ENCODE results near the gene ZNF446. TPM values are rescaled to one million over a fixed set of nuclear protein-coding genes. Genes with fewer than 3 reads are reported as not detected.
"Not testable (repeated sequence)": the region's sequence is repeated elsewhere in the genome, so short reads cannot be mapped to it uniquely, and the experiment has no call there.

Gene ZNF446
- total RNA-seq, 1 donor from 2014 or later = 9.9 TPM

GRCh38 chr19:58439576-58440554, 36.3 kb upstream of the ZNF446 start, which contains the start of gene ZNF132:
Gene ZNF132, minus strand, starts transcription at chr19:58440153. Its CDS starts 332 bp downstream, at chr19:58439821.
- no peak for TF ChIP-seq CTCF (IDR thresholded peaks at IDR 0.05; ENCODE audit: unreplicated experiment)
- Mint-ChIP-seq H3K4me1 (ENCODE audit: unreplicated experiment) (no peaks in the 10 kb centered on the region), H3K4me3 (ENCODE audit: unreplicated experiment) (peak within 1 kb of the TSS; percentile 76), H3K36me3 (ENCODE audit: low read depth, unreplicated experiment) (peaks cover 32% of the 10 kb centered on the region), H3K9me3 (ENCODE audit: unreplicated experiment) (peaks cover 15% of the 10 kb centered on the region), H3K27me3 (ENCODE audit: unreplicated experiment) (peaks cover 14% of the 10 kb centered on the region), H3K27ac (ENCODE audit: unreplicated experiment) (no peak within 1 kb of the TSS)
- peak; percentile 42 for DNase-seq (ENCODE audit: low spot score)

DNA sequence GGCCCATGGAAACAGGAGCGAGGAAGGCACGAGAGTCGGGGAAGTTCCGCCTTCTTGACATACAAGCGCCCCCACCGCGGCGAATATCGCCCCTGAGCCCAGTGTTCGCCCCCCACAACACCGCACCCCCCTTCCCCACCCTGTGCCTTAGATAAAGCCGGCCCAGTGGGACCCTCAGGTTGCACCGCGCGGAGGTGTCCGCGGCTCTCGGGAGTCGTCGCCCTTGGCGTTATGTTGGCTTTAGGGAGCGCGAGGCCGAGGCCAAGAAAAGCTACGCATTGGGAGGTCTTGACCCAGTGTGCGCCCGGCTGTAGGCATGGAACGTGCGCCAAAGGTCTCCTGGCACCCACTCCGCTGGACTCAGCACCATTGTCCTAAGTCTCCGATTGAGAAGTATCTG, 35.6 kb upstream of the ZNF446 start:
- H3K4me3 Mint-ChIP-seq (ENCODE audit: unreplicated experiment) = peak overlapping the region; percentile 76
- H3K27ac Mint-ChIP-seq (ENCODE audit: unreplicated experiment) = no peak overlapping the region
- no peak for TF ChIP-seq CTCF (IDR thresholded peaks at IDR 0.05; ENCODE audit: unreplicated experiment)
- peaks cover 32% of the 10 kb centered on the region for H3K36me3 Mint-ChIP-seq (ENCODE audit: low read depth, unreplicated experiment)
- no peak for DNase-seq (ENCODE audit: low spot score)
- no peaks in the 10 kb centered on the region for H3K4me1 Mint-ChIP-seq (ENCODE audit: unreplicated experiment)
- H3K9me3 Mint-ChIP-seq (ENCODE audit: unreplicated experiment) = peaks cover 15% of the 10 kb centered on the region
- H3K27me3 Mint-ChIP-seq (ENCODE audit: unreplicated experiment) = peaks cover 14% of the 10 kb centered on the region

DNA sequence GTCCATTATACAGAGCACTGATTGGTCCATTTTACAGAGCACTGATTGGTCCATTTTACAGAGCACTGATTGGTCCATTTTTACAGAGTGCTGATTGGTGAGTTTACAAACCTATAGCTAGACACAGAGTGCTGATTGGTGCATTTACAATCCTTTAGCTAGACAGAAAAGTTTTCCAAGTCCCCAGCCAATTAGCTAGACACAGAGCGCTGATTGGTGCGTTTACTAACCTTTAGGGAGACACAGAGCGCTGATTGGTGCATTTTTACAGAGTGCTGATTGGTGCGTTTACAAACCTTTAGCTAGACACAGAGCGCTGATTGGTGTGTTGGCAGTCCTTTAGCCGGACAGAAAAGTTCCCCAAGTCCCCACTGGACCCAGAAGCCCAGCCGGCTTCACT, 33.2 kb upstream of the ZNF446 start:
- H3K36me3 Mint-ChIP-seq (ENCODE audit: low read depth, unreplicated experiment) = peaks cover 23% of the 10 kb centered on the region
- H3K4me3 Mint-ChIP-seq (ENCODE audit: unreplicated experiment); DNase-seq (ENCODE audit: low spot score); H3K27ac Mint-ChIP-seq (ENCODE audit: unreplicated experiment); H3K4me1 Mint-ChIP-seq (ENCODE audit: unreplicated experiment): not testable (repeated sequence)
- H3K9me3 Mint-ChIP-seq (ENCODE audit: unreplicated experiment) = peaks cover 11% of the 10 kb centered on the region
- peaks cover 17% of the 10 kb centered on the region for H3K27me3 Mint-ChIP-seq (ENCODE audit: unreplicated experiment)

GRCh38 chr19:58448860-58449259, 27.3 kb upstream of the ZNF446 start:
- H3K27me3 Mint-ChIP-seq (ENCODE audit: unreplicated experiment); H3K27ac Mint-ChIP-seq (ENCODE audit: unreplicated experiment); H3K4me3 Mint-ChIP-seq (ENCODE audit: unreplicated experiment); H3K4me1 Mint-ChIP-seq (ENCODE audit: unreplicated experiment); DNase-seq (ENCODE audit: low spot score); H3K9me3 Mint-ChIP-seq (ENCODE audit: unreplicated experiment): not testable (repeated sequence)
- H3K36me3 Mint-ChIP-seq (ENCODE audit: low read depth, unreplicated experiment) = peaks cover 15% of the 10 kb centered on the region

DNA sequence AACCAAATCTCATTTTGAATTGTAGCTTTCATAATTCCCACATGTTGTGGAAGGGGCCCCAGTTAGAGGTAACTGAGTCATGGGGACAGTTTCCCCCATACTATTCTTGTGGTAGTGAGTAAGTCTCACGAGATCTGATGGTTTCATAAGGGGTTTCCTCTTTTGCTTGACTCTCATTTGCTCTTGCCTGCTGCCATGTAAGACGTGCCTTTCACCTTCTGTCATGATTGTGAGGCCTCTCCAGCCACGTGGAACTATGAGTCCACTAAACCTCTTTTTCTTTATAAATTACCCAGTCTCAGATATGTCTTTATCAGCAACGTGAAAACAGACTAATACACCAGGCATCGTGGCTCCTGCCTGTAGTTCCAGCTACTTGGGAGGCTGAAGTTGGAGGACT, 26.2 kb upstream of the ZNF446 start:
- peaks cover 20% of the 10 kb centered on the region for H3K36me3 Mint-ChIP-seq (ENCODE audit: low read depth, unreplicated experiment)
- not testable (repeated sequence) for H3K27ac Mint-ChIP-seq (ENCODE audit: unreplicated experiment); H3K4me1 Mint-ChIP-seq (ENCODE audit: unreplicated experiment); H3K4me3 Mint-ChIP-seq (ENCODE audit: unreplicated experiment); DNase-seq (ENCODE audit: low spot score); H3K27me3 Mint-ChIP-seq (ENCODE audit: unreplicated experiment); H3K9me3 Mint-ChIP-seq (ENCODE audit: unreplicated experiment)

DNA sequence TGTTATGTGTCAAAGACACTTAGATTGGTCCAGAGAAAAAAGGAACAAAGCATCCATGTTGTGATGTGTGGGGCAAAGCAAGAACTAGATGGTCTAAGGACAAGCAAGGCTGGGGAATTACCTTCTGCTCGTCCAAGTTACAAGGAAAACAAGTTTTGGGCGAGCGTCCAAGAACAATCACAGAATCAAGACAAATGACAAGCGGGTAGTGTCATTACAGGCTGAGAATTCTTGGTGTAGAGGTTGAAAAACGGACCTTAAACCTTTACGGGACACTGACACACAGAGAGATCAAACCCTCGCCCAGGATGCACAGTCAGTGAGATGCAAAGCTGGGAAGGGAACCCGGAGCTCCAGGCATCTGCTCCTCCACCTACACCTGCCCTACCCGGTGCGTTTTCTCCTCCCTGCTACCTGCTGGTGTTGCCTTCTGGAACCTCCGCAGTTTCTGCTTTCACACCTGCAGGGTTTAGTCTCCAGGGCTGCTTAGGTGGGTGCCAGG, 25.2 kb upstream of the ZNF446 start:
- TF ChIP-seq CTCF (IDR thresholded peaks at IDR 0.05; ENCODE audit: unreplicated experiment) = no peak
- H3K36me3 Mint-ChIP-seq (ENCODE audit: low read depth, unreplicated experiment) = peaks cover 20% of the 10 kb centered on the region
- H3K27me3 Mint-ChIP-seq (ENCODE audit: unreplicated experiment) = peaks cover 9% of the 10 kb centered on the region
- peaks cover 6% of the 10 kb centered on the region for H3K4me1 Mint-ChIP-seq (ENCODE audit: unreplicated experiment)
- H3K9me3 Mint-ChIP-seq (ENCODE audit: unreplicated experiment) = peaks cover 6% of the 10 kb centered on the region
- no peak for DNase-seq (ENCODE audit: low spot score)
- peak overlapping the region; percentile 83 for H3K27ac Mint-ChIP-seq (ENCODE audit: unreplicated experiment)
- H3K4me3 Mint-ChIP-seq (ENCODE audit: unreplicated experiment) = peak overlapping the region; percentile 90

Data from endothelial cell (in vitro differentiated cells).